GM18499 (cell line): Measurements from ENCODE around the gene CALCA.

Experiments used
- ATAC-seq: cut with Tn5 transposase; IDR thresholded peaks from one replicate; pipeline ENCODE4 v1.9.1; 2021; ENCODE audit warnings: moderate number of reproducible peaks; ENCODE audit not compliant: insufficient read depth, unreplicated experiment

The CALCA gene

GRCh38 chr11:14949437-14950147 is 22.6 kb downstream of the CALCA start:
- no peak for ATAC-seq

DNA sequence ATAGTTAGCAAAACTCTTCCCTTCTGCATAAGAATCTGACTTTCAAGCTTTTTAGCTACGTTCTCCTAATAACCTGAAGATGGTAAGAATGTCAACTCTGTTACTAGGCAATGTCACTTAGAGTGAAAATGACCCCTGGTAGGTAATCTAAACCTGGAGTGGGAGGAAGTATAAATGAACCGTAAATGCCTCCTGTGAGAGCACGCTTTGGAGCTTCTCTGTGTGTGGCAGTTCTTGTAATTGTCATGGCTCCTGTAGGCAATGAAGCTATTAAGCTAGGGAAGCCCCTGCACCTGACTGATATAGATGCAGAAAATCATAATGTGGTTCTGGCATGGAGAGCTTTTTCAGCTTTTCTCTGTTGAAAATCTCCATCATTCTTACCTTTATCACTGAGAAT is 29.4 kb downstream of the CALCA start:
- ATAC-seq, result no peak

DNA sequence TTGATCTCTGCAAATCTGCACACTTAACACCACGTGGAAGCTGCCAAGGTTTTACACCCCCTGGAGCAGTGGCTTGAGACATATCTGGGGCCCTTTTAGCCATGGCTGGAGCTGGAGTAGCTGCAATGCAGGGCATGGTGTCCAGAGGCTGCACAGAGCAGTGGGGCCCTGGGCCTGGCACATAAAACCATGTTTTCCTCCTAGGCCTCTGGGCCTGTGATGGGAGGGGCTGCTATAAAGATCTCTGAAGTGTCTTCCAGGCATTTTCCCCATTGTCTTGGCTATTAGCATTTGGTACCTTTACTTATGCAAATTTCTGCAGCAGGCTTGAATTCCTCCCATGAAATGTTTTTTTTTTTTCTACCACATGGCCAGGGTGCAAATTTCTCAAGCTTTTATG is 33.2 kb downstream of the CALCA start:
- no peak for ATAC-seq

GRCh38 chr11:14934641-14935351 is 37.4 kb downstream of the CALCA start:
- ATAC-seq, result no peak

DNA sequence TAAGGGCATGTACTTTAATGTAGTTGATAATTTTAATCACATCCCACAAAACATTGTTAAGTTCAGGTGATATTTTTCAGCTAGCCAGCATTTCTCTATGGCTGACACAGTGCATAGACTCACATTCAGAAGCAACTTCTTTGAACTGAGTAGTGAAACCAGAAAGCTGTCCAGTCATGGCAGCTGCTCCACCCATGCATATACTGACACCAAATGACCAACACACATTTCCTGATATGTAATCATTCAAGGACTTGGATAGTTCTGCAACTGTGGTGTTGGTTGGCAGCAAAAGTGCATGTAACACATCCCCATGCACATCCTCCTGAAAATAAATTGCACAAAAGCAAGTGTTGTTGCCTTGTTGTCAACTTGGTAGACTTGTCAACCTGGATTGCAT is 39.7 kb downstream of the CALCA start:
- ATAC-seq, result no peak

DNA sequence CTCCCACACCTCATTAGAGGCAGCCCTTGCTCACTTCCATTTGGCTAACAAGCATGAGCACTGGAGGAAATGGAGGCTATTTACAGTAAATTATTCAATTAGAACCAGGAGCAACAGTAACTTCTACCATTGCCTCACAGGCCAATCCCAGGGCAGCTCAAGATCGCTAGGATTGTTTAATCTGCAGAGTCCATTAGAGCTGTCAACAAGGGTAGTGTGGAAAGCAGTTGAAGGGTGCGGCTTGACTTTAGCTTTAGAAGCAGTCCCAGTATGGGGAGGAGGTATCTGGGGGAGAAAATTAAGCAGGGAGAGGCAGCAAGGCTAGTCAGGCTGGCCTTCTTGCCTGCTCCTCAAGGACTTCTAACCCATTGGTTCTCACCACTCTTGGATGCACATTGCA is 41.8 kb downstream of the CALCA start:
- no peak for ATAC-seq

DNA sequence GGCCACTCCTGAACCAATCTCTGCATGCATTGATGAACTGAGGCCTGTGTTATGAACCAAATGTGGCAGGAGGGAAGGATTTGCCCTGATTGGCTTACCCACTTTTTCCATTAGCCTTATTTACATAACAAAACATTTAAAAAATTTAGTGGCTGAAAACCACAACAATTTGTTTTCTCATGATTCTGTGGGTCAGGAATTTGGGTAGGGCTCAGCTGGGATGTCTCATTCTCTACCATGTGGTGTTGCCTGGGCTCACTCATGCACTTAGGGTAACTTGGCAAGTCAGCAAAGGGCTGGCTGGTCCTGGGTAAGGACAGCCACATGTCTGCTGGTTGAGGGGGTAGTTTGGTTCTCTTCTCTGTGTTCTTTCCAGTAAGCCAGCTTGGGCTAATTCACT is 45.0 kb downstream of the CALCA start:
- no peak for ATAC-seq

DNA sequence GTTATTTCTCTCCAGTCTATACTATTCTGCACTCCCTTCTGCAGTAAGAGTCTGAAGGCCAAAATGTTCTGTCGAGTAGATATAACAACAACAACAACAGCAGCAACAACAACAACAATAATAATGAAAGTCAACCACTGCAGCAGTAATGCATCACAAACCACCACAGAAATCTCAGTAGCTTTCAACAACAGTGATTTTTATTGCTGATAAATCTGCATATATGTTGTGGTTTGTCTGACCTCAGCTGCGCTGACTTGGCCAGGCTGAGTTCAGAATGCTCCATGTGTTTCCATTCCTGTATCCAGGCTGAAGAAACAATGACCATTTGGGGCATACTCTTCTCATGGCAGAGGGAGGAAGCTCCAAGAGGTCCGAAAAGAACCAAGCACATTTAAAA is 47.8 kb downstream of the CALCA start:
- no peak for ATAC-seq
